ENCODE data around the gene IQCF5.
"Not testable (repeated sequence)": the region's sequence is repeated elsewhere in the genome, so short reads cannot be mapped to it uniquely, and the experiment has no call there.

IQCF5 gene

DNA sequence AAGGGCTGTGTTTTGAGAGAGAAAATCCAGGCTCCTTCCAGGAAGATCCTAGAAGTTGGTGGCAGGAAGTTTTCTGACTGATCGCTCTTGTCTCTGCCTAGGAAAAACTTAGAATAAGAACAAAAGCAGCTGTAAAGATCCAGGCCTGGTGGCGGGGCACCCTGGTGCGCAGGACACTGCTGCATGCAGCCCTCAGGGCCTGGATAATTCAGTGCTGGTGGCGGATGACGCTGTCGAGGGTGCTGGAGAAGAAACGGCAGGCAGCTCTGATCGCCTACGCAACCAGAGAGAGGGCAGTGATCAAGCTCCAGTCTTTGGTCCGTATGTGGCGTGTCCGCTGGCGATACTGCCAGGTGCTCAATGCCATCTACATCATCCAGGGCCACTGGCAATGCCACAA is 12.5 kb downstream of the IQCF5 start:
- no peak for DNase-seq

- DNase-seq = no peak
Observed at GRCh38 chr3:51860703-51861665, 14.4 kb downstream of the IQCF5 start, which contains the start of gene IQCF2. IQCF2 (plus strand) TSS chr3:51861615; CDS start chr3:51861667, 52 bp downstream.

GRCh38 chr3:51855411-51855810 is 20.0 kb downstream of the IQCF5 start:
- DNase-seq = not testable (repeated sequence)

DNA sequence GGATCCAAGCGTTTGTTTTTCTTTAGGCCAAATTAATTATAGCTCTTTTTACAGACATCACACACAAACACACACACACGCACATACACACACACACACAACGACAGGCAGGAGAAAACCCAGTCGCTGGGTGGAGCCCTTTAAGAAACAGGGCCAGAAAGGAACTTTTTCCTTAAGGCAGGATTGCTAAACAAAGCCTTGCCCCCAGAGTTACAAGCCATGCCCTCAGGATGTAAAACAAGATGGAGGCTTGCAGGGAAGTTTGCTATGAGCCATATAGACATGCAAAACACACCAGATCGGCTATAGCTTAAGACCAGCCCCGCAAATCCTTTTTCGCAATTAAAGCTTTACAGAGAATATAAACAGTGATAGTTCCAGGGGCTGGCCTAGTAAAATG is 30.3 kb downstream of the IQCF5 start:
- DNase-seq = no peak

- DNase-seq = no peak
Observed at GRCh38 chr3:51836606-51837005, 38.8 kb downstream of the IQCF5 start.

DNA sequence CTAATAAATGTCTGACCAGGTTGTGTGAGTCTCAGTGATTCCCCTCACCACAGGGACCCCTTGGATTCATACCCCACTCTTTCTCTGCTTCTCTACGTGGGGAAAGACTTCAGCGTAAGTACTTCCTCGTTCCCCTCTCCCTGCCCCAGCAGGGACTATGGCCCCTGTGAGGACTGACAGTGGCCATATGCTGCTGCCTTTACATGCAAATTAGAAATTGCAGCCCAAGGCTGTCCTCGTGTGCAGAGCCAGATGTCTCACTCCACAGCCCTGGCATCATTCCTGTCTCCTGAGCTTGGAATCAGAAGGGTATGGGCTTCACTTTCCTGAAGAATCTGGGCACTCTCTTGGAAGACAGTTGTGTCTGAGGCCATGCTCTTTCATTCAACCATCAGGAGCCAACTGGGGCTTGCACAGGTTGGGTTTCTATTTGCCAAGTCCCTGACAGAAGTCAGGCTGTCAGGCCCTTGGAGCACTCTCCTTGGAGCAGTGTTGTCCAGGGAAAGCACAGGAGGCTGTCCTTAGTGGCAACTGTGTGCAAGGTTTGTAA is 44.5 kb downstream of the IQCF5 start:
- DNase-seq = no peak

- DNase-seq = no peak
Observed at GRCh38 chr3:51830345-51830744, 45.1 kb downstream of the IQCF5 start.

DNA sequence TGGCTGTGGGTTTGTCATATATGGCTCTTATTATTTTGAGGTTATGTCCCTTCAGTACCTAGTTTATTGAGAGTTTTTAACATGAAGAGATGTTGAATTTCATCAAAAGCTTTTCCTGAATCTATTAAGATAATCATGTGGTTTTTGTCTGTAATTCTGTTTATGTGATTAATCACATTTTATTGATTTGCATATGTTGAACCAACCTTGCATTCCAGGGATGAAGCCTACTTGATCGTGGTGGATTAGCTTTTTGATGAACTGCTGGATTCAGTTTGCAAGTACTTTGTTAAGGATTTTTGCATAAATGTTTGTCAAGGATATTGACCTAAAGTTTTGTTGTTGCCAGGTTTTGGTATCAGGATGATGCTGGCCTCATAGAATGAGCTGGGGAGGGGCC is 47.1 kb downstream of the IQCF5 start:
- DNase-seq = no peak

Data from T-helper 2 cell (primary cell).